Calu3 (cell line): ENCODE measurements around the gene TSHZ1. TPM values are rescaled to one million over a fixed set of nuclear protein-coding genes. Genes with fewer than 3 reads are reported as not detected.

Source experiments
- BruUV-seq: library from RNA; stranded (reverse); fragments of 400-500 nt; replicated peaks from 2 replicates; lab custom pipeline; 2021; lab: Mats Ljungman, UMichigan
- CTCF ChIA-PET: fragments of 300-600 bp; sonication (Branson Sonifier 250); formaldehyde crosslinking; loops from one replicate; lab custom pipeline; 2022; ENCODE audit warnings: antibody characterized with exemption; lab: Charles Lee
- DNase-seq: peaks from one replicate; pipeline ENCODE4 v3.0.0; 2022
- H3K27ac Mint-ChIP-seq: one replicate; pipeline ENCODE4 v1.8.0; 2022; ENCODE audit warnings: mixed read lengths; ENCODE audit not compliant: unreplicated experiment
- H3K27me3 Mint-ChIP-seq: one replicate; pipeline ENCODE4 v1.8.0; 2022; ENCODE audit warnings: mixed read lengths; ENCODE audit not compliant: unreplicated experiment
- H3K36me3 Mint-ChIP-seq: one replicate; pipeline ENCODE4 v1.8.0; 2022; ENCODE audit warnings: mild to moderate bottlenecking, moderate library complexity, mixed read lengths; ENCODE audit not compliant: insufficient read depth, unreplicated experiment
- H3K4me1 Mint-ChIP-seq: one replicate; pipeline ENCODE4 v1.8.0; 2022; ENCODE audit warnings: mild to moderate bottlenecking, low read depth, mixed read lengths; ENCODE audit not compliant: unreplicated experiment
- H3K4me3 Mint-ChIP-seq: one replicate; pipeline ENCODE4 v1.8.0; 2022; ENCODE audit warnings: mild to moderate bottlenecking, low read depth, moderate library complexity, mixed read lengths; ENCODE audit not compliant: unreplicated experiment
- H3K9me3 Mint-ChIP-seq: one replicate; pipeline ENCODE4 v1.8.0; 2022; ENCODE audit warnings: low read depth, mixed read lengths; ENCODE audit not compliant: unreplicated experiment
- CTCF ChIP-seq: fragments of 200-600 bp; IDR thresholded peaks from one replicate; pipeline ENCODE4 v1.8.0; 2022; ENCODE audit warnings: antibody characterized with exemption; ENCODE audit not compliant: unreplicated experiment
- intact Hi-C: fragments of 100-400 bp; cut with micrococcal nuclease; formaldehyde crosslinking; loops from one replicate; pipeline ENCODE4 v1.10.0; 2022; ENCODE audit not compliant: unreplicated experiment
- total RNA-seq: library from RNA; stranded (reverse); gene quantifications from 2 replicates; pipeline ENCODE4 v1.2.3, GENCODE V29; 2022

The TSHZ1 gene
- total RNA-seq, 1 experiment from 2014 or later = 10.8 TPM

- TF ChIP-seq CTCF = no peak
- H3K27ac Mint-ChIP-seq = no peak overlapping the region
- intact Hi-C loops = no loop called here
- DNase-seq = no peak
- no peaks in the 10 kb centered on the region for H3K36me3 Mint-ChIP-seq
- no peak overlapping the region for H3K4me3 Mint-ChIP-seq
- CTCF ChIA-PET = no interaction called here
- H3K4me1 Mint-ChIP-seq = no peaks in the 10 kb centered on the region
- H3K9me3 Mint-ChIP-seq = no peaks in the 10 kb centered on the region
- no peaks in the 10 kb centered on the region for H3K27me3 Mint-ChIP-seq
- no TSS peak for BruUV-seq
These were observed 126.8 kb downstream of the TSHZ1 start for GRCh38 chr18:75337348-75337747.

GRCh38 chr18:75338631-75339030 is 128.0 kb downstream of the TSHZ1 start:
- H3K27ac Mint-ChIP-seq = no peak overlapping the region
- CTCF ChIA-PET = no interaction called here
- H3K36me3 Mint-ChIP-seq = no peaks in the 10 kb centered on the region
- BruUV-seq = no TSS peak
- no peaks in the 10 kb centered on the region for H3K9me3 Mint-ChIP-seq
- DNase-seq = no peak
- no peak overlapping the region for H3K4me3 Mint-ChIP-seq
- intact Hi-C loops = no loop called here
- TF ChIP-seq CTCF = no peak
- no peaks in the 10 kb centered on the region for H3K4me1 Mint-ChIP-seq
- H3K27me3 Mint-ChIP-seq = no peaks in the 10 kb centered on the region

Other genes starting within 250 kb of the TSHZ1 start
- gene PTGR3, start 1.7 kb upstream of the TSHZ1 start, total RNA-seq = 30.2 and 31.7 TPM in 2 replicates
- not detected in 2 replicates for gene SMIM21, start 216.9 kb downstream of the TSHZ1 start, total RNA-seq